ENCODE measurements around the gene MAGEB4.

MAGEB4 gene

GRCh38 chrX:30283456-30284200 lies 41.8 kb downstream of the MAGEB4 start:
- Histone ChIP-seq H3K27me3 (replicated peaks; ENCODE audit: control insufficient read depth, insufficient read depth, low read length) (no peaks in the 10 kb centered on the region; the same call in 1 of the 2 replicates), H3K36me3 (ENCODE audit: control insufficient read depth, insufficient read depth, low read length) (no peaks in the 10 kb centered on the region), H3K4me3 (replicated peaks; ENCODE audit: low read depth, low read length) (no peak overlapping the region)
- DNase-seq (ENCODE audit: extremely low read depth, insufficient read length) = no peak
- no peak for TF ChIP-seq CTCF (IDR thresholded peaks at IDR 0.05; ENCODE audit: insufficient read depth, low read length, poor library complexity, severe bottlenecking)

Measured in GM06990 (cell line).